ENCODE data around the gene TNNC1.

GRCh38 chr3:52470920-52471319 is 17.1 kb upstream of the TNNC1 start:
- TF ChIP-seq CTCF (IDR thresholded peaks at IDR 0.05): no peak
- no peak for TF ChIP-seq ZFX (IDR thresholded peaks at IDR 0.05; ENCODE audit: borderline replicate concordance)

Measured in 22Rv1 (cell line).